Epidermal melanocyte (primary cell): ENCODE results near the gene HAPLN3.

Source experiments
- DNase-seq: peaks from one replicate; pipeline ENCODE4 v3.0.0; 2011; ENCODE audit warnings: low spot score; ENCODE audit not compliant: insufficient read length

The HAPLN3 gene

GRCh38 chr15:88864861-88865497, 30.4 kb downstream of the HAPLN3 start:
- DNase-seq: no peak

DNA sequence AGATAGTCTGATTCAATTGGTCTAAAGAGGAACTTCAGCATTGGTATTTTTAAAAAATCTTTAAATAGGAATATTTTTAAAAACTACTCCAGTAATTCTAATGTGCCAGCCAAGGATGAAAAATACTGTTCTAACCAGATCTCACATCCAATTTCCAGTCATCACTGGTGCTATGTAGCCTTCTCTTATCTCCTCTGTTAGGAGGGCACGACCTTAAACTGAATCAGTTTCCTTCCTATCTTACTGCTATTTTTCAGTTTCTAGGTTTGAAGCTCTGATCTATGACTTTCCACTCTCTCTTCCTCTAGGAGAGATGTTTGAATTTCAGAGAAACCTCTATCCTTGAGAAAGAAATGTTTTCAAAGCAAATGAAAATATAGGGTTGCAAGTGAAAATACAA, 31.9 kb downstream of the HAPLN3 start:
- no peak for DNase-seq

DNA sequence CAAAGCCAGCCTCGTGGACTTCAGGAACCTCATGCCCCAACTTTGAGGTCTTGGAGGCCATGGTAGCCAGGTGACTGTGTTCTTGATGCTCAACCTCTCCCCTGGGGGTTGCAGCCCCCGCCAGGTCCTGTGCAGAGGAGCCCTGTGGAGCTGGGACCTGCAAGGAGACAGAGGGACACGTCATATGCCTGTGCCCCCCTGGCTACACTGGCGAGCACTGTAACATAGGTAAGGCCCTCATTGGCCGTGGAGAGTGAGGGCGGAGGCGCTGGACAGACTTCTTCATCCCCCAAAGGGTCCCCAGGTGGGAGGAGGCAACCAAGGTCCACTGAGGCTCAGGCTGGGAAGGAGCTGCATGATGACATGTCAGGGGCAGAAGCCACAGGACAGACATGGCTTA, 35.1 kb downstream of the HAPLN3 start:
- DNase-seq: no peak

- no peak for DNase-seq
Measured at GRCh38 chr15:88859550-88859949, 35.8 kb downstream of the HAPLN3 start.

DNA sequence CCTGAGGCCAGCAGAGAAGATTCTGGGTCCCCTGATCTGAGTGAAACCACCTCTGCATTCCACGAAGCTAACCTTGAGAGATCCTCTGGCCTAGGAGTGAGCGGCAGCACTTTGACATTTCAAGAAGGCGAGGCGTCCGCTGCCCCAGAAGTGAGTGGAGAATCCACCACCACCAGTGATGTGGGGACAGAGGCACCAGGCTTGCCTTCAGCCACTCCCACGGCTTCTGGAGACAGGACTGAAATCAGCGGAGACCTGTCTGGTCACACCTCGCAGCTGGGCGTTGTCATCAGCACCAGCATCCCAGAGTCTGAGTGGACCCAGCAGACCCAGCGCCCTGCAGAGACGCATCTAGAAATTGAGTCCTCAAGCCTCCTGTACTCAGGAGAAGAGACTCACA, 36.4 kb downstream of the HAPLN3 start:
- DNase-seq: no peak

DNA sequence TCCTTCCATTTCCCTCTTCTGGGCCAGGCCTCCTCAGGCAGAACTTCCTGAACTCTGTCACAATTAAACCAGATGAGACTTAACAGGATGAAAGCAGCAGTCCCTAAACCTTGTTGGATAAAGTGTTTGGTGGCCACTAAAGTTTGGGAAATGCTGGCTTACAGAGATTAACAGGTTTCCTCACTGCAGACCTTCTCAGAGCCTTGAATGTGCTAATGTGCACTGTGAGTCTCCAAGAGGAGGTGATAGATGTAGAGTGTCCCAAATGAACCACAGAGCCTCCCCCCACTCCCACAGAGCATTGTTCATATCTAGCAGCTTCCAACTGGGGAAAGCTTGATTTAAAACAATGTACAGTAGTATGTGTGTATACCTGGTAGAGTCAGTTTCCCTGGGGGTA, 42.9 kb downstream of the HAPLN3 start:
- no peak for DNase-seq

DNA sequence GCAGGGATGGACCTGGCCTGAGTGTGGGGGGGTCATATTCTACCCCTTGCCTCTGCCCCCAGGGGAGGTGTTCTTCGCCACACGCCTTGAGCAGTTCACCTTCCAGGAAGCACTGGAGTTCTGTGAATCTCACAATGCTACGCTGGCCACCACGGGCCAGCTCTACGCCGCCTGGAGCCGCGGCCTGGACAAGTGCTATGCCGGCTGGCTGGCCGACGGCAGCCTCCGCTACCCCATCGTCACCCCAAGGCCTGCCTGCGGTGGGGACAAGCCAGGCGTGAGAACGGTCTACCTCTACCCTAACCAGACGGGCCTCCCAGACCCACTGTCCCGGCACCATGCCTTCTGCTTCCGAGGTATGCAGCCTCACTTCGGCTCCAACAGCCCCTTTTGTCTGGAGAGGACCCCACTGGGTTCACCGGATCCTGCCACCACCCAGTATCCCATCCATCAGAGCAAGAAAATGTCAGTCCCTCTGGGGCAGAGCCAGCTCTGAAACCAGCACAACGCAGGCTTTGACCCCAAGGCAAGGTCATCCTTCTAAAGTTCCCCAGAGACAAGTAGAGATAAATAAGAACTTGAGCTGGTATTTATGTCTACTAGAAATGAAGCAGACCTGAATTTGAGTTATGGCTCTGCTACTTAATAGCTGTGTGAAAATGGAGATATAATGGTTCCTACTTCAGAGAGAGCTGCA, 45.8 kb downstream of the HAPLN3 start:
- DNase-seq: no peak

GRCh38 chr15:88848203-88848602, 47.1 kb downstream of the HAPLN3 start:
- no peak for DNase-seq

GRCh38 chr15:88847144-88847543, 48.2 kb downstream of the HAPLN3 start:
- DNase-seq: no peak

- DNase-seq: no peak
Measured at GRCh38 chr15:88845616-88846015, 49.7 kb downstream of the HAPLN3 start.

- DNase-seq: no peak
Measured at GRCh38 chr15:88844749-88845386, 50.5 kb downstream of the HAPLN3 start.

- no peak for DNase-seq
Measured at GRCh38 chr15:88843334-88843733, 52.0 kb downstream of the HAPLN3 start.

GRCh38 chr15:88842156-88842555, 53.2 kb downstream of the HAPLN3 start:
- DNase-seq: no peak

DNA sequence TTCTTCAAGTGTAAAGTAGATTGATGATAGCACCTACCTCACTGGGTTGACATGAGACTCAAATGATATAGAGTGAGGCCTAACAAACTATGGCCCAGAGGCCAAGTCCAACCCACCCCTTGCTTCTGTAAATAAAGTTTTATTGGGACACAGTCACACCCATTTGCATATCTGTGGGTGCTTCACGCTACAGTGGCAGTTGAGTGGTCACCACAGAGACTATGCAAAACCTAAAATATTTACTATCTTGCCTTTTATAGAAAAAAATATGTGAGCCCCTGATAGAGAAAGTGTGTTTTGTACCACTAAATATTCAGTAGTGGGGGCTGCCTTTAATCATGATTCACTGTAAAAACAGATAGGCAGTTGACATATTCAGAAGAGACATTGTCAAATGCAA, 54.1 kb downstream of the HAPLN3 start:
- no peak for DNase-seq

- DNase-seq: no peak
Measured at GRCh38 chr15:88839961-88840360, 55.4 kb downstream of the HAPLN3 start.

DNA sequence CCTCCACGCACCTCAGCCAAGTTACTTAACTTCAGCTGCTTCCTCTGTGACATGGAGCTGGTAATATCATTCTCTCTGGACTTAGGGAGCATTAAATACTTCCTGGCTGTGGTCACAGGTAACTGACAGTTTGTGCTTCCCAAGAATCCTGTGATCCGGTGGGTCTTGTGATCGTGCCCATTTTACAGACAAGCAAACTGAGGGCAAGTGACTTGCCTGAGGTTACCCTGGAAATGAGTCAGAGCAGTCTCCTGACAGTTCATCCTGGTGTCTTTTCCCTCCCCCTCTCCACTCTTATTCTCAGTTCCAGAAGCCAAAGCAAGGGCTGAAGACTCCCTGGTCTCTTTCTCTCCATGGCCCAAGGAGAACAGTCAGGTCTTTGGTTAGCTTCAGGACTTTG, 56.2 kb downstream of the HAPLN3 start:
- DNase-seq: no peak

GRCh38 chr15:88838667-88839066, 56.7 kb downstream of the HAPLN3 start:
- DNase-seq: no peak

- no peak for DNase-seq
Measured at GRCh38 chr15:88835646-88836045, 59.7 kb downstream of the HAPLN3 start.

GRCh38 chr15:88835119-88835518, 60.2 kb downstream of the HAPLN3 start:
- DNase-seq: no peak

- no peak for DNase-seq
Measured at GRCh38 chr15:88834211-88834812, 61.0 kb downstream of the HAPLN3 start.

GRCh38 chr15:88833731-88834100, 61.6 kb downstream of the HAPLN3 start:
- DNase-seq: peak; percentile 63
